ENCODE results near the gene CES1. TPM values are rescaled to one million over a fixed set of nuclear protein-coding genes. Genes with fewer than 3 reads are reported as not detected.
"Not testable (repeated sequence)": the region's sequence is repeated elsewhere in the genome, so short reads cannot be mapped to it uniquely, and the experiment has no call there.

Gene CES1
- total RNA-seq, 1 donor from 2014 or later, result 0.26 TPM

DNA sequence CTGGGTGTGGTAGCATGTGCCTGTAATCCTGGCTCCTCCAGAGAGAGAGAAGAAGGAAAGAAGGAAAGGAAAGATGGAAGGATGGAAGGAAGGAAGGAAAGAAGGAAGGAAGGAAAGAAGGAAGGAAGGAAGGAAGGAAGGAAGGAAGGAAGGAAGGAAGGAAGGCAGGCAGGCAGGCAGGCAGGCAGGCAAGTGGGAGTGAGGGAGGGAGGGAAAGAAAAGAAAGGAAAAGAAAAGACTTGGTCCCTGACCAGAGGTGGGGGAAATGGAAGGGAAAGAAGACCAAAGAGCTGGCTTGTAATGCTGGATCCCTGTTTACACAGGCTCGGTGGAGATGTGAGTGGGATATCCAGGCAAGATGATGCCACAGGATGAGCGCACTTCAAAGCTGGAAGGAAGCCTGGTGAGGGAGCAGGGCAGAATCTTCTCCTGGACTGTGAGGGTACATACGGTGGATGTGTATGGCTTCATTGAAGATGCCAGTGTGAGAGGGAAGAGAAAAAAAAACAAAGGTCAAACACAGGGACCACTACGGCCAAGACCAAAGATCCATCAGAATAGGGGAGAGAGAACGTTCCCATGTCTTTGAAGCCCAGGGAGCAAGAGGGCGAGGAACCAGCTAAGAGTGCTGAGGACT, 2.1 kb downstream of the CES1 start:
- no peak for FAIRE-seq

DNA sequence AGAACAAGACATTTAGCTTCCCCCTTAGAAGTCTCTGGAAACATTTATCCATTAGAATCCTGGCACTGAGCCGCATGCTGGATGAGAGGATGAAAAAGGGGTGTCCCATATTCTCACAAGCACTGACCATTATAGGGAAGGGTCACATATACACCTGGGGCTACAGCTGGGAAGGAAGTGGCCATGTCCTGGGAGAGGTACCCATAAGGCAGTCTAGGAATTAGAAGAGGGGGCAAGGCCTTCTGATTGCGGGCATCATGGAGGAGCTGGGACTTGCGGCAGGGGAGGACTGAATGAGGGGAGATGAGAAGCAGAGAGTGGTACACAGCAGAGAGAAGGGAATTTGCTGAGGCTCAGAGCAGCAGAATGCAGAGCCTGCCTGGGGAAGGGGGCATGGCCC, 3.7 kb downstream of the CES1 start:
- peak; percentile 52 for FAIRE-seq
- not testable (repeated sequence) for DNase-seq (ENCODE audit: low read depth); H3K27me3 ChIP-seq (ENCODE audit: control insufficient read depth, insufficient read depth, low read length); H3K36me3 ChIP-seq (ENCODE audit: control insufficient read depth, insufficient read depth, low read length); H3K4me3 ChIP-seq (ENCODE audit: low read depth, low read length)

More for the DNA sequence above, 2.1 kb downstream of the CES1 start:
- Histone ChIP-seq H3K4me3 (ENCODE audit: low read depth, low read length) (no peak overlapping the region), H3K27me3 (ENCODE audit: control insufficient read depth, insufficient read depth, low read length) (no peaks in the 10 kb centered on the region), H3K36me3 (ENCODE audit: control insufficient read depth, insufficient read depth, low read length) (no peaks in the 10 kb centered on the region)
- DNase-seq (ENCODE audit: low read depth), result no peak
- TF ChIP-seq, protein P1, sequence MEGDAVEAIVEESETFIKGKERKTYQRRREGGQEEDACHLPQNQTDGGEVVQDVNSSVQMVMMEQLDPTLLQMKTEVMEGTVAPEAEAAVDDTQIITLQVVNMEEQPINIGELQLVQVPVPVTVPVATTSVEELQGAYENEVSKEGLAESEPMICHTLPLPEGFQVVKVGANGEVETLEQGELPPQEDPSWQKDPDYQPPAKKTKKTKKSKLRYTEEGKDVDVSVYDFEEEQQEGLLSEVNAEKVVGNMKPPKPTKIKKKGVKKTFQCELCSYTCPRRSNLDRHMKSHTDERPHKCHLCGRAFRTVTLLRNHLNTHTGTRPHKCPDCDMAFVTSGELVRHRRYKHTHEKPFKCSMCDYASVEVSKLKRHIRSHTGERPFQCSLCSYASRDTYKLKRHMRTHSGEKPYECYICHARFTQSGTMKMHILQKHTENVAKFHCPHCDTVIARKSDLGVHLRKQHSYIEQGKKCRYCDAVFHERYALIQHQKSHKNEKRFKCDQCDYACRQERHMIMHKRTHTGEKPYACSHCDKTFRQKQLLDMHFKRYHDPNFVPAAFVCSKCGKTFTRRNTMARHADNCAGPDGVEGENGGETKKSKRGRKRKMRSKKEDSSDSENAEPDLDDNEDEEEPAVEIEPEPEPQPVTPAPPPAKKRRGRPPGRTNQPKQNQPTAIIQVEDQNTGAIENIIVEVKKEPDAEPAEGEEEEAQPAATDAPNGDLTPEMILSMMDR (IDR thresholded peaks at IDR 0.05; ENCODE audit: insufficient read depth, low read length, severe bottlenecking), result no peak

GRCh38 chr16:55828680-55829079, 4.2 kb downstream of the CES1 start:
- Histone ChIP-seq H3K4me3 (ENCODE audit: low read depth, low read length) (no peak overlapping the region), H3K27me3 (ENCODE audit: control insufficient read depth, insufficient read depth, low read length) (no peaks in the 10 kb centered on the region), H3K36me3 (ENCODE audit: control insufficient read depth, insufficient read depth, low read length) (no peaks in the 10 kb centered on the region)
- FAIRE-seq (no peak), DNase-seq (ENCODE audit: low read depth) (no peak)
- TF ChIP-seq, protein P1 (IDR thresholded peaks at IDR 0.05; ENCODE audit: insufficient read depth, low read length, severe bottlenecking), result no peak

- DNase-seq (ENCODE audit: low read depth), result no peak
- H3K4me3 ChIP-seq (ENCODE audit: low read depth, low read length), result no peak overlapping the region
- peak; percentile 62 for FAIRE-seq
- TF ChIP-seq, protein P1 (IDR thresholded peaks at IDR 0.05; ENCODE audit: insufficient read depth, low read length, severe bottlenecking), result no peak
- H3K36me3 ChIP-seq (ENCODE audit: control insufficient read depth, insufficient read depth, low read length), result no peaks in the 10 kb centered on the region
- no peaks in the 10 kb centered on the region for H3K27me3 ChIP-seq (ENCODE audit: control insufficient read depth, insufficient read depth, low read length)
Measured at GRCh38 chr16:55825115-55825728, 7.7 kb downstream of the CES1 start.

DNA sequence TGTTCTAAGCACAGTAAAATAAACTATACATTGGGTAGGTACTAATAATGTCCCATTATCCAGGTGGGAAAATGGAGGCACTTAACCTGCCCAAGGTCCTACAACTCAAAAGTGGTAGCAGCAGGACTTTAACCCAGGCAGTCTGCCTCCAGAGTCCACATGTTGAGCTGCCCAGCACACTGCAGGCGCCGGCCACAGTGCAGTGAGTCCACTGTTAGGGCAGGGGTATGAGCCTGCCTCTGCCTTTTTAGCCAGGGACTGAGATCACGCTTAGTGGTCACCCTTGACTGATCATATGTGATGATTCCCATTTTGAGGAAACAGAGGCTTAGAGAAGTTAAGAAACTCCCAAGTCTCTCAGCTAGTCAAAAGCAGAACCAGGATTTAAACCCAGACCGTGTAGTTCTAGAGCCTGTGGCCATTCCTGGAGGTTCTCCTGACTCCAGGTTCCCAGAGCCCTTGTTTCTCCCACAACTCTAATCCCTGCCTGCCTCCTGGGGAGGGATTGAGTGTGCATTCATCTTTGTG, 8.4 kb downstream of the CES1 start:
- H3K27me3 ChIP-seq (ENCODE audit: control insufficient read depth, insufficient read depth, low read length), result no peaks in the 10 kb centered on the region
- no peak overlapping the region for H3K4me3 ChIP-seq (ENCODE audit: low read depth, low read length)
- DNase-seq (ENCODE audit: low read depth) (no peak), FAIRE-seq (no peak)
- H3K36me3 ChIP-seq (ENCODE audit: control insufficient read depth, insufficient read depth, low read length), result no peaks in the 10 kb centered on the region
- TF ChIP-seq, protein P1 (IDR thresholded peaks at IDR 0.05; ENCODE audit: insufficient read depth, low read length, severe bottlenecking), result no peak

- DNase-seq (ENCODE audit: low read depth) (no peak), FAIRE-seq (no peak)
- Histone ChIP-seq H3K27me3 (ENCODE audit: control insufficient read depth, insufficient read depth, low read length) (no peaks in the 10 kb centered on the region), H3K4me3 (ENCODE audit: low read depth, low read length) (no peak overlapping the region), H3K36me3 (ENCODE audit: control insufficient read depth, insufficient read depth, low read length) (no peaks in the 10 kb centered on the region)
- TF ChIP-seq, protein P1 (IDR thresholded peaks at IDR 0.05; ENCODE audit: insufficient read depth, low read length, severe bottlenecking), result no peak
Measured at GRCh38 chr16:55822280-55822810, 10.6 kb downstream of the CES1 start.
